Gastrocnemius medialis (tissue), 4 donors: Measurements from ENCODE around the gene PTPRN2.

ENCODE experiments used
- POLR2A ChIP-seq, 2 donors: fragments of 450-650 bp; IDR thresholded peaks; one replicate each; pipeline ENCODE4 v1.6.1; 2017; ENCODE audit warnings: antibody characterized with exemption in 2 of 2, mild to moderate bottlenecking in 2 of 2, moderate library complexity in 2 of 2
- TF ChIP-seq, protein P1 (sequence below), 5 experiments: fragments of 450-650 bp in 3 of 5; fragments of 200-600 bp in 2 of 5; sonication (generic) in 2 of 5; IDR thresholded peaks in 4 of 5; conservative IDR thresholded peaks in 1 of 5; 1 replicate in 4 of 5; 2 replicates in 1 of 5; pipeline ENCODE4 v1.5.1; 2016 to 2019; ENCODE audit warnings: antibody characterized with exemption in 5 of 5, mild to moderate bottlenecking in 3 of 5, moderate library complexity in 3 of 5

DNA sequence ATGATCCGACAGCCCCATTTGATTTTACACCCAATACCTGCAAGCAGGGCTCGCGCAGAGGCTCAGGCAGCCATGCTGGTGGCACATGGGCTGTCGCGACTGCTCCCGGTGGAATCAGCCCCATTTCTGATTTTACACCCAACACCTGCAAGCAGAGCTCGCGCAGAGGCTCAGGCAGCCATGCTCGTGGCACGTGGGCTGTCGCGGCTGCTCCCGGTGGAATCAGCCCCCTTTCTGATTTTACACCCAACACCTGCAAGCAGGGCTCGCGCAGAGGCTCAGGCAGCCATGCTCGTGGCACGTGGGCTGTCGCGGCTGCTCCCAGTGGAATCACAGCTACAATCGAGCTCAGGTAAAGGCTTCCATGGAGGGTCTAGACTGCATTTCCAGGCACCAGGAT is 244.1 kb downstream of the PTPRN2 start:
- no peak for TF ChIP-seq POLR2A (IDR thresholded peaks at IDR 0.05)
- TF ChIP-seq, protein P1, sequence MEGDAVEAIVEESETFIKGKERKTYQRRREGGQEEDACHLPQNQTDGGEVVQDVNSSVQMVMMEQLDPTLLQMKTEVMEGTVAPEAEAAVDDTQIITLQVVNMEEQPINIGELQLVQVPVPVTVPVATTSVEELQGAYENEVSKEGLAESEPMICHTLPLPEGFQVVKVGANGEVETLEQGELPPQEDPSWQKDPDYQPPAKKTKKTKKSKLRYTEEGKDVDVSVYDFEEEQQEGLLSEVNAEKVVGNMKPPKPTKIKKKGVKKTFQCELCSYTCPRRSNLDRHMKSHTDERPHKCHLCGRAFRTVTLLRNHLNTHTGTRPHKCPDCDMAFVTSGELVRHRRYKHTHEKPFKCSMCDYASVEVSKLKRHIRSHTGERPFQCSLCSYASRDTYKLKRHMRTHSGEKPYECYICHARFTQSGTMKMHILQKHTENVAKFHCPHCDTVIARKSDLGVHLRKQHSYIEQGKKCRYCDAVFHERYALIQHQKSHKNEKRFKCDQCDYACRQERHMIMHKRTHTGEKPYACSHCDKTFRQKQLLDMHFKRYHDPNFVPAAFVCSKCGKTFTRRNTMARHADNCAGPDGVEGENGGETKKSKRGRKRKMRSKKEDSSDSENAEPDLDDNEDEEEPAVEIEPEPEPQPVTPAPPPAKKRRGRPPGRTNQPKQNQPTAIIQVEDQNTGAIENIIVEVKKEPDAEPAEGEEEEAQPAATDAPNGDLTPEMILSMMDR (IDR thresholded peaks at IDR 0.05 in 4 of 5, conservative IDR thresholded peaks at IDR 0.05 in 1 of 5) = no peak
